ENCODE results near the gene LGALS7B. TPM values are rescaled to one million over a fixed set of nuclear protein-coding genes. Genes with fewer than 3 reads are reported as not detected.
"Not testable (repeated sequence)": the region's sequence is repeated elsewhere in the genome, so short reads cannot be mapped to it uniquely, and the experiment has no call there.

The LGALS7B gene
- total RNA-seq, 1 donor from 2014 or later = not detected

DNA sequence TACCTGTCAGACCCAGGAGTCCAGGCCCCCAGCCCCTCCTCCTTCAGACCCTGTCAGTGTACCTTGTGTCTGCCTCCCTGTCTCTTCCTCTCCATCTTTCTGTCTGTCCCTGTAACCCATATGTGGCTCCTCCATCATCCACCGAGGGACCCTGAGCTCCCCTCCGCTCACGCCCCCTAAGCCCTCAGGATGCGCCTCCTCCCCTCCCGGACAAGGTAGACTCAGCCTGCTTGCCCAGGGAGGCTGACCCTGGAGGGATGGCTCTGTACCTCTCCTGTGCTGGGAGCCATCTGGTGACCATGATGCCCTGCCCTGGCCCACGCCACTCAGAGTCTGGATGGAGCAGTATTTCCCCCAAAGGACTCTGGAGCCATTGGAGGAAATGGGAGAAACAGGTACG is 43.7 kb upstream of the LGALS7B start:
- no peak for DNase-seq (ENCODE audit: extremely low spot score, unreplicated experiment)
- H3K36me3 Mint-ChIP-seq (ENCODE audit: unreplicated experiment) = no peaks in the 10 kb centered on the region
- H3K9me3 Mint-ChIP-seq (ENCODE audit: unreplicated experiment) = no peaks in the 10 kb centered on the region
- H3K4me1 Mint-ChIP-seq (ENCODE audit: unreplicated experiment) = no peaks in the 10 kb centered on the region
- H3K4me3 Mint-ChIP-seq (ENCODE audit: unreplicated experiment) = no peak overlapping the region
- H3K27ac Mint-ChIP-seq (ENCODE audit: unreplicated experiment) = no peak overlapping the region
- TF ChIP-seq, protein P1, sequence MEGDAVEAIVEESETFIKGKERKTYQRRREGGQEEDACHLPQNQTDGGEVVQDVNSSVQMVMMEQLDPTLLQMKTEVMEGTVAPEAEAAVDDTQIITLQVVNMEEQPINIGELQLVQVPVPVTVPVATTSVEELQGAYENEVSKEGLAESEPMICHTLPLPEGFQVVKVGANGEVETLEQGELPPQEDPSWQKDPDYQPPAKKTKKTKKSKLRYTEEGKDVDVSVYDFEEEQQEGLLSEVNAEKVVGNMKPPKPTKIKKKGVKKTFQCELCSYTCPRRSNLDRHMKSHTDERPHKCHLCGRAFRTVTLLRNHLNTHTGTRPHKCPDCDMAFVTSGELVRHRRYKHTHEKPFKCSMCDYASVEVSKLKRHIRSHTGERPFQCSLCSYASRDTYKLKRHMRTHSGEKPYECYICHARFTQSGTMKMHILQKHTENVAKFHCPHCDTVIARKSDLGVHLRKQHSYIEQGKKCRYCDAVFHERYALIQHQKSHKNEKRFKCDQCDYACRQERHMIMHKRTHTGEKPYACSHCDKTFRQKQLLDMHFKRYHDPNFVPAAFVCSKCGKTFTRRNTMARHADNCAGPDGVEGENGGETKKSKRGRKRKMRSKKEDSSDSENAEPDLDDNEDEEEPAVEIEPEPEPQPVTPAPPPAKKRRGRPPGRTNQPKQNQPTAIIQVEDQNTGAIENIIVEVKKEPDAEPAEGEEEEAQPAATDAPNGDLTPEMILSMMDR (IDR thresholded peaks at IDR 0.05) = no peak
- H3K27me3 Mint-ChIP-seq (ENCODE audit: unreplicated experiment) = peaks cover 4% of the 10 kb centered on the region

DNA sequence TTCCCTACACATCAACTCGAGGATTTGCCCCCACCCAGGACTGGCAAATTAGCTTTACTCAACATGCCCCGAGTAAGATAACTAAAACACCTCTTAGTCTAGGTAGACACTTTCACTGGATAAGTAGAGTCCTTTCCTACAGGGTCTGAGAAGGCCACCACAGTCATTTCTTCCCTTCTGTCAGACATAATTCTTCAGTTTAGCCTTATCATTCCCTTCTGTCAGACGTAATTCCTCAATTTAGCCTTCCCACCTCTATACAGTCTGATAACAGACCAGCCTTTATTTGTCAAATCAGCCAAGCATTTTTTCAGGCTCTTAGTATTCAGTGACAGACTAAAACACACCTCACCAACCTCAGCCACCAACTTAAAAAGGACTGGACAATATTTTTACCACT is 35.2 kb upstream of the LGALS7B start:
- DNase-seq (ENCODE audit: extremely low spot score, unreplicated experiment); H3K9me3 Mint-ChIP-seq (ENCODE audit: unreplicated experiment); H3K27ac Mint-ChIP-seq (ENCODE audit: unreplicated experiment); H3K4me3 Mint-ChIP-seq (ENCODE audit: unreplicated experiment); H3K4me1 Mint-ChIP-seq (ENCODE audit: unreplicated experiment); H3K36me3 Mint-ChIP-seq (ENCODE audit: unreplicated experiment); H3K27me3 Mint-ChIP-seq (ENCODE audit: unreplicated experiment): not testable (repeated sequence)

GRCh38 chr19:38754196-38754595 is 34.8 kb upstream of the LGALS7B start:
- not testable (repeated sequence) for H3K27me3 Mint-ChIP-seq (ENCODE audit: unreplicated experiment); DNase-seq (ENCODE audit: extremely low spot score, unreplicated experiment); H3K4me1 Mint-ChIP-seq (ENCODE audit: unreplicated experiment); H3K36me3 Mint-ChIP-seq (ENCODE audit: unreplicated experiment); H3K9me3 Mint-ChIP-seq (ENCODE audit: unreplicated experiment); H3K27ac Mint-ChIP-seq (ENCODE audit: unreplicated experiment); H3K4me3 Mint-ChIP-seq (ENCODE audit: unreplicated experiment)

DNA sequence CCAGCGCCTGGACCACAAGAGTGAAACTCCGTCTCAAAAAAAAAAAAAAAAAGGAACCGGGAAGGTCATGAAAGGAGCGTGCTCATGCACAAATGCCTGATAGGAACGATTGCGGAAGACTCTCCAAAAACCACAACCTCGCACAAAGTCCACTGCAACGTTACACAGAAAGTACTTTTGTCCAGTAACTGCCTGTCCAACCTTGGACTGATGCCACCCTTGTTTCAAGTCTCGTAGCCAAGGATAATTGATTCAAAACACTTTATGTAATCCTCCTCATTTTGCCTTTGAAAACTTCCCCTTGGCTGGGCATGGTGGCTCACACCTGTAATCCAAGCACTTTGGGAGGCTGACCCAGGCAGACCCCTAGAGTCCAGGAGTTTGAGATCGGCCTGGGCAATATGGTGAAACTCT is 29.4 kb upstream of the LGALS7B start:
- H3K4me3 Mint-ChIP-seq (ENCODE audit: unreplicated experiment) = no peak overlapping the region
- H3K27ac Mint-ChIP-seq (ENCODE audit: unreplicated experiment) = no peak overlapping the region
- no peak for DNase-seq (ENCODE audit: extremely low spot score, unreplicated experiment)
- TF ChIP-seq, protein P1 (IDR thresholded peaks at IDR 0.05) = no peak
- H3K9me3 Mint-ChIP-seq (ENCODE audit: unreplicated experiment) = no peaks in the 10 kb centered on the region
- no peaks in the 10 kb centered on the region for H3K4me1 Mint-ChIP-seq (ENCODE audit: unreplicated experiment)
- no peaks in the 10 kb centered on the region for H3K27me3 Mint-ChIP-seq (ENCODE audit: unreplicated experiment)
- H3K36me3 Mint-ChIP-seq (ENCODE audit: unreplicated experiment) = no peaks in the 10 kb centered on the region

DNA sequence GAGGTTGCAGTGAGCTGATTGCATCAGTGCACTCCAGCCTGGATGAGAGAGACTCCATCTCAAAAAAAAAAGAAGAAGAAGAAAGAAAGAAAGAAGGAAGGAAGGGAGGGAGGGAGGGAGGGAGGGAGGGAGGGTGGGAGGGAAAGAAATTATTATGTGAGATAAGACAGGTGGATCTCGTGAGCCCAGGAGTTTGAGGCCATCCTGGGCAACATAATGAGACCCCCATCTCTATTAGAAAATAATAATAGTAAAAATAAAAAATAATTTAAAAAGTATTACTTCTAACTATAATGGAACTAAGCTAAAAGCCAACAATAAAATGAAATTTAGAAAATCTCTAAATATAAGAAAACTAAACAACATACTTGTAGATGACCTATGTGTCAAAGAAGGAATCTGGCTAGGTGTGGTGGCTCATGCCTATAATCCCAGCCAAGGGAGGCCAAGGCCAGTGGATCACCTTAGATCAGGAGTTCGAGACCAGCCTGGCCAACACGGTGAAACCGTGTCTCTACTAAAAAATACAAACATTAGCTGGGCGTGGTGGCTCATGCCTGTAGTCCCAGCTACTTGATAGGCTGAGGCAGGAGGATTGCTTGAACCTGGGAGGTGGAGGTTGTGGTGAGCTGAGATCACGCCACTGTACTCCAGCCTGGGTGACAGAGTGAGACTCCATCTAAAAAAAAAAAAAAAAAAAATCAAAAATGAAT is 28.0 kb upstream of the LGALS7B start:
- not testable (repeated sequence) for H3K4me3 Mint-ChIP-seq (ENCODE audit: unreplicated experiment); H3K36me3 Mint-ChIP-seq (ENCODE audit: unreplicated experiment); H3K27me3 Mint-ChIP-seq (ENCODE audit: unreplicated experiment); DNase-seq (ENCODE audit: extremely low spot score, unreplicated experiment); H3K9me3 Mint-ChIP-seq (ENCODE audit: unreplicated experiment); H3K4me1 Mint-ChIP-seq (ENCODE audit: unreplicated experiment); H3K27ac Mint-ChIP-seq (ENCODE audit: unreplicated experiment)

DNA sequence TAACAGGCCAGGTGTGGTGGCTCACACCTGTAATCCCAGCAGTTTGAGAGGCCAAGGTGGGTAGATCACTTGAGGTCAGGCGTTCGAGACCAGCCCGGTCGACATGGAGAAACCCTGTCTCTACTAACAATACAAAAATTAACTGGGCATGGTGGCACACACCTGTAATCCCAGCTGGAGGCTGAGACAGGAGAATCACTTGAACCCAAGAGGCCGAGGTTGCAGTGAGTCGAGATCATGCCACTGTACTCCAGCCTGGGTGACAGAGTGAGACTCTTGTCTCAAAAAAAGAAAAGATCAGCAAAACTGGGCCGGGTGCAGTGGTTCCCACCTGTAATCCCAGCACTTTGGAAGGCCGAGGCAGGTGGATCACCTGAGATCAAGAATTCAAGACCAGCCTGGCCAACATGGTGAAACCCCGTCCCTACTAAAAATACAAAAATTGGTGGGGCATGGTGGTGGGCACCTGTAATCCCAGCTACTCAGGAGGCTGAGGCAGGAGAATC is 27.1 kb upstream of the LGALS7B start:
- H3K9me3 Mint-ChIP-seq (ENCODE audit: unreplicated experiment); H3K27ac Mint-ChIP-seq (ENCODE audit: unreplicated experiment); H3K36me3 Mint-ChIP-seq (ENCODE audit: unreplicated experiment); H3K4me1 Mint-ChIP-seq (ENCODE audit: unreplicated experiment); DNase-seq (ENCODE audit: extremely low spot score, unreplicated experiment); H3K4me3 Mint-ChIP-seq (ENCODE audit: unreplicated experiment); H3K27me3 Mint-ChIP-seq (ENCODE audit: unreplicated experiment): not testable (repeated sequence)

- H3K36me3 Mint-ChIP-seq (ENCODE audit: unreplicated experiment) = no peaks in the 10 kb centered on the region
- H3K27ac Mint-ChIP-seq (ENCODE audit: unreplicated experiment) = no peak overlapping the region
- H3K9me3 Mint-ChIP-seq (ENCODE audit: unreplicated experiment) = no peaks in the 10 kb centered on the region
- H3K4me1 Mint-ChIP-seq (ENCODE audit: unreplicated experiment) = no peaks in the 10 kb centered on the region
- H3K4me3 Mint-ChIP-seq (ENCODE audit: unreplicated experiment) = no peak overlapping the region
- TF ChIP-seq, protein P1 (IDR thresholded peaks at IDR 0.05) = no peak
- DNase-seq (ENCODE audit: extremely low spot score, unreplicated experiment) = no peak
- no peaks in the 10 kb centered on the region for H3K27me3 Mint-ChIP-seq (ENCODE audit: unreplicated experiment)
These were observed 25.2 kb upstream of the LGALS7B start for GRCh38 chr19:38763795-38764220.

Data from osteocyte (in vitro differentiated cells).